Measurements from ENCODE around the gene UMOD.

DNA sequence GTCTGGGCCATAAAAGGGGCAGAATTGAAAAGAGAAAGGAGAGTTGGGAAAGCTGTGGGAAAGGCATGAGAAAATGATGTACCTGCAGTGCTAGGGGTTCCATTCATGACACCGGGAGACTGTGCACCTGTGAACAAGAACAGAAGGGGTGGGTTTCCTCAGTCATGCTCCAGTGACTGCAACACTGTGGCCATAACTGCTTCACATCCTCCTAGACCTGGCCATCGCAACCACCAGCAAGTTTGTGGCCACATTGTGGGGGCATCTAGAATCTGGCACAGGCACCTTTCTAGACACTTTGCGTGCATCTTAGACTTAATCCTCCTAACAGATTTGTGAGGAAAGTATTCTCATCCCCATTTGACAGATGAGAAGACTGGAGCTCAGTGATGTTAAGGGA lies 37.9 kb downstream of the UMOD start:
- TF ChIP-seq, protein P1, sequence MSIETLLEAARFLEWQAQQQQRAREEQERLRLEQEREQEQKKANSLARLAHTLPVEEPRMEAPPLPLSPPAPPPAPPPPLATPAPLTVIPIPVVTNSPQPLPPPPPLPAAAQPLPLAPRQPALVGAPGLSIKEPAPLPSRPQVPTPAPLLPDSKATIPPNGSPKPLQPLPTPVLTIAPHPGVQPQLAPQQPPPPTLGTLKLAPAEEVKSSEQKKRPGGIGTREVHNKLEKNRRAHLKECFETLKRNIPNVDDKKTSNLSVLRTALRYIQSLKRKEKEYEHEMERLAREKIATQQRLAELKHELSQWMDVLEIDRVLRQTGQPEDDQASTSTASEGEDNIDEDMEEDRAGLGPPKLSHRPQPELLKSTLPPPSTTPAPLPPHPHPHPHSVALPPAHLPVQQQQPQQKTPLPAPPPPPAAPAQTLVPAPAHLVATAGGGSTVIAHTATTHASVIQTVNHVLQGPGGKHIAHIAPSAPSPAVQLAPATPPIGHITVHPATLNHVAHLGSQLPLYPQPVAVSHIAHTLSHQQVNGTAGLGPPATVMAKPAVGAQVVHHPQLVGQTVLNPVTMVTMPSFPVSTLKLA (conservative IDR thresholded peaks at IDR 0.05), result no peak
- TF ChIP-seq CBX3 (IDR thresholded peaks at IDR 0.05; ENCODE audit: borderline replicate concordance in 1 of 2, low read length in 2 of 2), result no peak
- TF ChIP-seq BRD4 (IDR thresholded peaks at IDR 0.05), result no peak
- TF ChIP-seq MAFK (IDR thresholded peaks at IDR 0.05; ENCODE audit: low read length), result no peak
